Stomach (tissue), 4 donors: ENCODE results near the gene MTHFD2L.

Experiments used
- CTCF ChIP-seq, 7 experiments: fragments of 450-650 bp in 4 of 7; fragments of 200-600 bp in 3 of 7; sonication (generic) in 3 of 7; IDR thresholded peaks; one replicate each; pipeline ENCODE4 v1.5.1; 2016 to 2019; ENCODE audit warnings: antibody characterized with exemption in 7 of 7, control low read depth in 2 of 7, mild to moderate bottlenecking in 1 of 7
- POLR2AphosphoS5 ChIP-seq, 3 donors: sonication (generic); formaldehyde crosslinking; IDR thresholded peaks; one replicate each; pipeline ENCODE4 v1.6.1; 2016; ENCODE audit warnings: antibody characterized with exemption in 3 of 3

- no peak for TF ChIP-seq CTCF (IDR thresholded peaks at IDR 0.05)
- no peak for TF ChIP-seq POLR2AphosphoS5 (IDR thresholded peaks at IDR 0.05)
Measured at GRCh38 chr4:74267998-74268606, 110.2 kb downstream of the MTHFD2L start.
